ENCODE data around the gene CCNE1. TPM values are rescaled to one million over a fixed set of nuclear protein-coding genes. Genes with fewer than 3 reads are reported as not detected.

Gene CCNE1
- total RNA-seq, 2 donors from 2014 or later: 39.3 to 41.9 TPM

- H3K27ac Mint-ChIP-seq: no peak overlapping the region
- H3K27me3 Mint-ChIP-seq (ENCODE audit: low read depth): peaks cover 14% of the 10 kb centered on the region
- ATAC-seq (replicated peaks in 1 of 2) (peak; percentile 36 to 39), DNase-seq (peak; percentile 16 to 39)
- H3K4me3 Mint-ChIP-seq: peak overlapping the region; percentile 70 to 75
- H3K9me3 Mint-ChIP-seq: peaks cover 0 to 1% of the 10 kb centered on the region in 2 donors
- H3K36me3 Mint-ChIP-seq (ENCODE audit: insufficient read depth in 2 of 2): peaks cover 1 to 3% of the 10 kb centered on the region in 2 donors
- H3K4me1 Mint-ChIP-seq (ENCODE audit: low read depth): no peaks in the 10 kb centered on the region
These were observed 60.5 kb downstream of the CCNE1 start for GRCh38 chr19:29872224-29872731.

- H3K36me3 Mint-ChIP-seq (ENCODE audit: insufficient read depth in 2 of 2): peaks cover 0 to 1% of the 10 kb centered on the region in 2 donors
- peak overlapping the region; percentile 70 to 75 for H3K4me3 Mint-ChIP-seq
- H3K9me3 Mint-ChIP-seq: no peaks in the 10 kb centered on the region
- H3K4me1 Mint-ChIP-seq (ENCODE audit: low read depth): no peaks in the 10 kb centered on the region
- peaks cover 14% of the 10 kb centered on the region for H3K27me3 Mint-ChIP-seq (ENCODE audit: low read depth)
- no peak overlapping the region for H3K27ac Mint-ChIP-seq
- peak; percentile 90 to 91 for ATAC-seq (replicated peaks in 1 of 2)
- DNase-seq: peak; percentile 73 to 75
These were observed 61.4 kb downstream of the CCNE1 start for GRCh38 chr19:29873024-29873800.

Other genes with a start within 250 kb of the CCNE1 start
- gene POP4, start 205.7 kb upstream of the CCNE1 start, total RNA-seq: 10 to 100 TPM; 62.6 to 65.3 TPM
- 10 to 100 TPM; 21.3 to 21.5 TPM for gene PLEKHF1, start 146.5 kb upstream of the CCNE1 start, total RNA-seq
- gene C19orf12, start 96.7 kb upstream of the CCNE1 start, total RNA-seq: 10 to 100 TPM; 32.1 to 35.6 TPM
- gene URI1, start 130.2 kb downstream of the CCNE1 start, total RNA-seq: 10 to 100 TPM; 63.6 to 74.6 TPM

Data from activated T-cell treated with anti-CD3 and anti-CD28 coated beads, Interleukin-2, amount 50 U/mL, for 72 hours (primary cell).